ENCODE results near the gene CERKL. TPM values are rescaled to one million over a fixed set of nuclear protein-coding genes. Genes with fewer than 3 reads are reported as not detected.

The CERKL gene
- total and polyA plus RNA-seq, 2 experiments from 2014 or later, result 0.32 to 0.69 TPM

- Histone ChIP-seq H3K4me2 (no peak overlapping the region), H3K9me2 (ENCODE audit: insufficient read depth) (0 out of 2 replicates have a peak, but pooled peaks cover under 1% of the 10 kb centered on the region), H3K36me3 (ENCODE audit: insufficient read depth) (no peaks in the 10 kb centered on the region), H3K4me1 (ENCODE audit: insufficient read depth) (no peaks in the 10 kb centered on the region), H3F3A (replicated peaks; ENCODE audit: low read depth) (no peaks in the 10 kb centered on the region), H2AFZ (no peak overlapping the region), H3K27me3 (ENCODE audit: insufficient read depth) (no peaks in the 10 kb centered on the region), H3K4me3 (no peak overlapping the region), H3K79me2 (replicated peaks; ENCODE audit: insufficient read depth) (no peaks in the 10 kb centered on the region), H3K27ac (ENCODE audit: low read depth) (no peak overlapping the region), H4K20me1 (replicated peaks; ENCODE audit: insufficient read depth) (no peaks in the 10 kb centered on the region)
- no peak overlapping the region for H3K4me3 Mint-ChIP-seq
- no peak for TF ChIP-seq POLR2AphosphoS5 (IDR thresholded peaks at IDR 0.05; ENCODE audit: low read depth)
- TF ChIP-seq JUNB (IDR thresholded peaks at IDR 0.05; ENCODE audit: unreplicated experiment), result no peak
- TF ChIP-seq CTCF (conservative IDR thresholded peaks at IDR 0.05; ENCODE audit: low read depth in 2 of 2), result no peak
- TF ChIP-seq REST (IDR thresholded peaks at IDR 0.05; ENCODE audit: unreplicated experiment), result no peak
- TF ChIP-seq ZNF114 (CRISPR knock-in tag; IDR thresholded peaks at IDR 0.05), result no peak
- DNase-seq (ENCODE audit: low spot score) (no peak), ATAC-seq (no peak)
- peaks cover 2% of the 10 kb centered on the region for H3K27me3 Mint-ChIP-seq (ENCODE audit: insufficient read depth, low read depth, poor library complexity)
- H3K4me1 Mint-ChIP-seq, result peaks cover 4% of the 10 kb centered on the region; the same call in 2 of the 3 replicates
- no peaks in the 10 kb centered on the region for H3K9me3 Mint-ChIP-seq
- no peak overlapping the region for H3K27ac Mint-ChIP-seq
- H3K36me3 Mint-ChIP-seq (ENCODE audit: low read depth), result no peaks in the 10 kb centered on the region
Observed at GRCh38 chr2:181632733-181633401, 24.0 kb downstream of the CERKL start.

GRCh38 chr2:181628590-181629585, 28.0 kb downstream of the CERKL start:
- peaks cover 4% of the 10 kb centered on the region; the same call in 1 of the 2 replicates for H3K4me1 ChIP-seq (ENCODE audit: insufficient read depth)
- H3K4me1 Mint-ChIP-seq, result peaks cover 5% of the 10 kb centered on the region
- H3K27me3 Mint-ChIP-seq (ENCODE audit: insufficient read depth, low read depth, poor library complexity), result peaks cover 2% of the 10 kb centered on the region
- H3K36me3 Mint-ChIP-seq (ENCODE audit: low read depth), result no peaks in the 10 kb centered on the region
- no peak for ATAC-seq
- no peaks in the 10 kb centered on the region for H3K27me3 ChIP-seq (ENCODE audit: insufficient read depth)
- H3K79me2 ChIP-seq (replicated peaks; ENCODE audit: insufficient read depth), result no peaks in the 10 kb centered on the region
- H4K20me1 ChIP-seq (replicated peaks; ENCODE audit: insufficient read depth), result no peaks in the 10 kb centered on the region
- no peaks in the 10 kb centered on the region for H3K9me3 Mint-ChIP-seq
- no peak overlapping the region for H3K27ac Mint-ChIP-seq
- H3K4me2 ChIP-seq, result no peak overlapping the region
- no peaks in the 10 kb centered on the region for H3F3A ChIP-seq (replicated peaks; ENCODE audit: low read depth)
- H3K4me3 Mint-ChIP-seq, result no peak overlapping the region
- no peak overlapping the region for H2AFZ ChIP-seq
- H3K36me3 ChIP-seq (ENCODE audit: insufficient read depth), result no peaks in the 10 kb centered on the region
- H3K9me2 ChIP-seq (ENCODE audit: insufficient read depth), result peaks cover 4% of the 10 kb centered on the region
- H3K4me3 ChIP-seq, result no peak overlapping the region
- H3K27ac ChIP-seq (ENCODE audit: low read depth), result no peak overlapping the region
- DNase-seq (ENCODE audit: low spot score), result no peak
- no peak for TF ChIP-seq ZNF462 (CRISPR knock-in tag; IDR thresholded peaks at IDR 0.05)
- no peak for TF ChIP-seq CREB1 (CRISPR knock-in tag; IDR thresholded peaks at IDR 0.05; ENCODE audit: low read depth)
- TF ChIP-seq JUNB (IDR thresholded peaks at IDR 0.05; ENCODE audit: unreplicated experiment), result no peak

All from GM23338 (cell line).